ENCODE results near the gene MECP2. TPM values are rescaled to one million over a fixed set of nuclear protein-coding genes. Genes with fewer than 3 reads are reported as not detected.
A peak's percentile ranks its signal among the peaks of the same experiment; 100 is the strongest.

The MECP2 gene
- total RNA-seq, 1 experiment from 2014 or later: 47.3 TPM

DNA sequence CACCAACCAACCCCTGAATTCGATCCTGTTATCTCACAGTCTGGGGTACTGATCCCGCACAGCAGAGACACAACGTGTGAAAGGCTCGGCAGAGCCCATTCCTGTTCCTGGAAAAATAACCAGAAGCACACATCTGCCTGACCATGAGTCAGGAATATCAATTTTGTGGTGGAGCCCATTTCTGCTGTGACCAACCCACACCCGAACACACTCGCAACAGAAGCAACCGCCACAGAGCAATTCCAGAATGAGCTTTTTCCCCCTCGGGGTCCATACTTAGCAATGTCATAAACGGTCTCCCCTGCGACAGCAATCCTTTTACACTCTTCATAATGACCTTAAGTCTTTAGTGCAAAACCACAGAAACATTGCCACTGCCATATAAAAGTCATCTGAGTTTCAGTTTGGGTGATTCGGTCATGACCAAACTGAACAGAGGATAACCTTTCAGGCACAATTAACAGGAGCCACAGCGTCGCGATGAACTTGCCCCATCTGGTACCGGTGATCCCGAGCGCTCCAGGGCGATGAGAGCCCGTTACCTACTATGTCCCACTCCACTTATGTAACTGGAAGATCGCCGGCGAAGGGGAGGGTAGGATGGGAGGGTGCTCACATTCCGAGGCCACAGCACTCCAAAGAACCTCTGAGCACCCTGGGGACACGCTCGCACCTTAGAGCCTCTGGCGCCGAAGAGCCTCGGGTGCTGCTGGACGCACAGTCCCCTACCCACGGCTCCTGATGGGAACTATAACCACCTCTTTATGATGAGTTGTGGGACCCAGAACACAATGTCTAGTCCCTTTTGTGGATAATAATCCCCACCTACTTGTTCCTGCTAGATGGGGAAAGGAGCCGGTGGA is 1.1 kb downstream of the MECP2 start:
- peak overlapping the region; percentile 99 for H3K4me3 ChIP-seq (ENCODE audit: low read length)
- ATAC-seq (peak; percentile 3; the same call in 1 of the 2 replicates), DNase-seq (peak; percentile 9)
- H3K79me2 ChIP-seq (ENCODE audit: low read length): peaks cover 59% of the 10 kb centered on the region
- ChIA-PET POLR2A (ENCODE audit: unreplicated experiment) (no interaction called here), CTCF (interaction anchor here (0.7 kb wide), 1 partner anchor 124 kb away, joined by 4 read pairs; the partner anchor contains the start of gene TMEM187)
- TF ChIP-seq, protein P1, sequence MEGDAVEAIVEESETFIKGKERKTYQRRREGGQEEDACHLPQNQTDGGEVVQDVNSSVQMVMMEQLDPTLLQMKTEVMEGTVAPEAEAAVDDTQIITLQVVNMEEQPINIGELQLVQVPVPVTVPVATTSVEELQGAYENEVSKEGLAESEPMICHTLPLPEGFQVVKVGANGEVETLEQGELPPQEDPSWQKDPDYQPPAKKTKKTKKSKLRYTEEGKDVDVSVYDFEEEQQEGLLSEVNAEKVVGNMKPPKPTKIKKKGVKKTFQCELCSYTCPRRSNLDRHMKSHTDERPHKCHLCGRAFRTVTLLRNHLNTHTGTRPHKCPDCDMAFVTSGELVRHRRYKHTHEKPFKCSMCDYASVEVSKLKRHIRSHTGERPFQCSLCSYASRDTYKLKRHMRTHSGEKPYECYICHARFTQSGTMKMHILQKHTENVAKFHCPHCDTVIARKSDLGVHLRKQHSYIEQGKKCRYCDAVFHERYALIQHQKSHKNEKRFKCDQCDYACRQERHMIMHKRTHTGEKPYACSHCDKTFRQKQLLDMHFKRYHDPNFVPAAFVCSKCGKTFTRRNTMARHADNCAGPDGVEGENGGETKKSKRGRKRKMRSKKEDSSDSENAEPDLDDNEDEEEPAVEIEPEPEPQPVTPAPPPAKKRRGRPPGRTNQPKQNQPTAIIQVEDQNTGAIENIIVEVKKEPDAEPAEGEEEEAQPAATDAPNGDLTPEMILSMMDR (conservative IDR thresholded peaks at IDR 0.05; ENCODE audit: low read depth, low read length): no peak
- TF ChIP-seq EZH2phosphoT487 (IDR thresholded peaks at IDR 0.05; ENCODE audit: borderline replicate concordance, low read length) (no peak), EZH2 (IDR thresholded peaks at IDR 0.05; ENCODE audit: low read length, unreplicated experiment) (no peak)
- H3K36me3 ChIP-seq (ENCODE audit: low read depth, low read length): peaks cover 4% of the 10 kb centered on the region; the same call in 1 of the 2 replicates
- BruUV-seq (replicated peaks): TSS peak; percentile 44
- no peaks in the 10 kb centered on the region for H3K27me3 ChIP-seq (ENCODE audit: low read length)
- no peaks in the 10 kb centered on the region for H3F3A ChIP-seq (ENCODE audit: low read length, unreplicated experiment)
- H3K9ac ChIP-seq (ENCODE audit: low read length): peak overlapping the region; percentile 81
- peaks cover 42% of the 10 kb centered on the region for H4K20me1 ChIP-seq (ENCODE audit: low read length)
- H3K27ac ChIP-seq (ENCODE audit: low read length): peak overlapping the region; percentile 25; the same call in 1 of the 2 replicates
- H3K9me2 ChIP-seq (replicated peaks; ENCODE audit: low read length): no peaks in the 10 kb centered on the region
- H2AFZ ChIP-seq (ENCODE audit: low read length): no peak overlapping the region
- intact Hi-C loops (cut with micrococcal nuclease): no loop called here
- peak overlapping the region; percentile 81 for H3K4me2 ChIP-seq (ENCODE audit: low read length)
- H3K9me3 ChIP-seq (ENCODE audit: low read length): no peaks in the 10 kb centered on the region
- H3K4me1 ChIP-seq (ENCODE audit: insufficient read depth, low read length): peaks cover 24% of the 10 kb centered on the region

DNA sequence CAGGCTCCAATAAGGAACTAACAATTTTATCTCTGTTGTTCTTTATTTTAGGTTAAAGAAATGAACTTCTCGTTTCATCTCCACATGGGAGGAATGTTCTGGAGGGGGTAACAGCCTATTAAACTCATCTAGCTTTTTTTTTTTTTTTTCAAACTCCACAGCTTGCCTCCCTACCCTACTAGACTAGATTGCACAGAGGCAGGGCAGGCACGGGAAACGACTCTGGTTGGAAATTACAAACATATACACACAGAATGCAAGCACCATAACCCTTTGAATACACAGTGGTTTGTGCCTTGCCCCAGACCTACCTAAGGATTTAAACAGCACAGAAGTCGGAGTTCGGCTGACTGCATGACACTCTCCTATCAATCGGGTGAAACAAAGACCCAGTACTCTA is 2.7 kb downstream of the MECP2 start:
- Histone ChIP-seq H3K9me3 (ENCODE audit: low read length) (no peaks in the 10 kb centered on the region), H3K4me2 (ENCODE audit: low read length) (peak overlapping the region; percentile 81; the same call in 1 of the 2 replicates), H3F3A (ENCODE audit: low read length, unreplicated experiment) (no peaks in the 10 kb centered on the region), H3K27me3 (ENCODE audit: low read length) (no peaks in the 10 kb centered on the region), H3K4me3 (ENCODE audit: low read length) (no peak overlapping the region), H3K27ac (ENCODE audit: low read length) (no peak overlapping the region), H3K4me1 (ENCODE audit: insufficient read depth, low read length) (peaks cover 29% of the 10 kb centered on the region), H3K36me3 (ENCODE audit: low read depth, low read length) (peaks cover 4% of the 10 kb centered on the region), H3K79me2 (ENCODE audit: low read length) (peaks cover 74% of the 10 kb centered on the region), H4K20me1 (ENCODE audit: low read length) (peaks cover 48% of the 10 kb centered on the region), H3K9ac (ENCODE audit: low read length) (no peak overlapping the region), H2AFZ (ENCODE audit: low read length) (no peak overlapping the region), H3K9me2 (replicated peaks; ENCODE audit: low read length) (no peaks in the 10 kb centered on the region)
- intact Hi-C loops (cut with micrococcal nuclease): no loop called here
- no peak for DNase-seq
- no peak for ATAC-seq
- no peak for TF ChIP-seq EZH2phosphoT487 (IDR thresholded peaks at IDR 0.05; ENCODE audit: borderline replicate concordance, low read length)
- ChIA-PET POLR2A (ENCODE audit: unreplicated experiment) (no interaction called here), CTCF (no interaction called here)
- BruUV-seq (replicated peaks): no TSS peak

DNA sequence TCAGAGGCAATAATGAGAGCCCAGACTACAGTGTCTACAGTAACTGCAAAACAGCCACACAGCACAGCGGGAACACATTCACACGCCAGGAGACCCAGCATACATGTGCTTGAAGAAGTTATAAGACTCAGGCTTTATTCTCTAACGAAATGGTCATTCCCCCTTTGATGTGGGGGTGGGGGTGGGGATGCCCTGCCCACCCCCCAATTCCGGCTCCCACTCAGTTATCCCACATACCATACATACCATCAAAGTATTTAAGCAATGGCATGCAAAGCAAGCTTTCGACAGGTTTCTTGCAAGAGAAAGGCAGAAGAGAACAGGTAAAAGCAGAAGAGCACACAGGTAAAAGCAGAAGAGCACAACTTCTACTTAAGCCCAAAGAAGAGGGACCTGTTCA is 3.6 kb downstream of the MECP2 start:
- TF ChIP-seq EZH2 (IDR thresholded peaks at IDR 0.05; ENCODE audit: low read length, unreplicated experiment) (no peak), EZH2phosphoT487 (IDR thresholded peaks at IDR 0.05; ENCODE audit: borderline replicate concordance, low read length) (no peak)
- TF ChIP-seq, protein P1 (conservative IDR thresholded peaks at IDR 0.05; ENCODE audit: low read depth, low read length): no peak
- peaks cover 29% of the 10 kb centered on the region for H3K4me1 ChIP-seq (ENCODE audit: insufficient read depth, low read length)

More for the DNA sequence above, 3.6 kb downstream of the MECP2 start:
- Histone ChIP-seq H3K4me2 (ENCODE audit: low read length) (no peak overlapping the region), H3K9me3 (ENCODE audit: low read length) (no peaks in the 10 kb centered on the region), H3K4me3 (ENCODE audit: low read length) (no peak overlapping the region), H3K9ac (ENCODE audit: low read length) (no peak overlapping the region), H3K9me2 (replicated peaks; ENCODE audit: low read length) (no peaks in the 10 kb centered on the region), H3F3A (ENCODE audit: low read length, unreplicated experiment) (no peaks in the 10 kb centered on the region), H2AFZ (ENCODE audit: low read length) (no peak overlapping the region), H3K79me2 (ENCODE audit: low read length) (peaks cover 83% of the 10 kb centered on the region), H4K20me1 (ENCODE audit: low read length) (peaks cover 48% of the 10 kb centered on the region), H3K27me3 (ENCODE audit: low read length) (no peaks in the 10 kb centered on the region), H3K36me3 (ENCODE audit: low read depth, low read length) (peaks cover 8% of the 10 kb centered on the region), H3K27ac (ENCODE audit: low read length) (no peak overlapping the region)
- no peak for DNase-seq
- intact Hi-C loops (cut with micrococcal nuclease): no loop called here
- ChIA-PET POLR2A (ENCODE audit: unreplicated experiment) (no interaction called here), CTCF (no interaction called here)
- no TSS peak for BruUV-seq (replicated peaks)
- no peak for ATAC-seq

All from PC-3 (cell line).